ENCODE measurements around the gene TMEM242. TPM values are rescaled to one million over a fixed set of nuclear protein-coding genes. Genes with fewer than 3 reads are reported as not detected.

The TMEM242 gene
- total RNA-seq, 1 experiment from 2014 or later = 8.7 TPM

DNA sequence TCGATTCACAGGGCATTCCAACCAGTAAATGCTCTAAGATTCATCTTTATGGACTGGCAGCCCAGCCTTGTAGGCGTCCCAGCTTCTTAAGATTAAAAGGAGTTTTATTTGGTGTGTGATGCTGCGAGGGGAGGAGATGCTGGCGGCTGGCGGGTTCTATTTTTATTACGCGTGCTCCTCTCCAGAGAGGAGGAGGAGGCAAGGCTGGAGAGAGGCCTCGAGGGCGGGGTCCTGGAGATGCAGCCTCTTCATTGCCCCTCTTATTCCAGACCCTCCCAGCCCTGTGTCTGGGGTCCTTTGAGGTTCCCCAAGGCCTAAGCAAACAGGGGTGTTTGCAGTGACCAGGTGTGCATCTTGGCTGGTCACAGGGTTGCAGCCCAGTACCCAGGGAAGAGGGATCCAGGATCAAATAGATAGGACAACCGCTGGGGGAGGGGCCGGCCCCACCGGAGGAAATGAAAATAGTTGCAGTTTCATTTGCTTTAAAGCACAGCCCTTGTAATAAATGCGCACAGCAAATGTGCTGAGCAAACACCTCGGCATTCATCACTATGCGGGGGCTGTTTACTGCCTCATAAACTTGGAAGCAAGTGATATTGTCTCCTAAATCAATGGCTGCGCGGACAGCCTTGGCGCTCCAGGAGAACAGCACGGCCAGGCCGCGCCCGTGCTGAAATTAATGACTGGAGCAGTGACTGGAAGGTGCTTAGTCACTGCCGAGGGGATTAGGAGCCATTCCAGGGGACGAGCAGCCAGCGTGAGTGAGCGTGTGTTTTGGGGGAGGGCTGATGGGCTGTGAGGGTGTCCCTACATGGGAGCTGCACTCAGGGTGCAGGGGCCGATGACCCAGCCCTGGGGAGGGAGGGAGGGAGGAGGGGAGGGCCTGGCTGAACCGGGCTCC is 83.0 kb downstream of the TMEM242 start:
- Mint-ChIP-seq H3K4me1 (peaks cover 24% of the 10 kb centered on the region), H3K36me3 (no peaks in the 10 kb centered on the region), H3K9me3 (peaks cover 10% of the 10 kb centered on the region), H3K4me3 (no peak overlapping the region), H3K27me3 (ENCODE audit: low read depth) (peaks cover 18% of the 10 kb centered on the region), H3K27ac (no peak overlapping the region)
- DNase-seq (ENCODE audit: low spot score) = no peak
- CTCF ChIA-PET = no interaction called here
- POLR2A ChIA-PET = no interaction called here
- no peak for TF ChIP-seq ATF1 (CRISPR knock-in tag; IDR thresholded peaks at IDR 0.05)
- TF ChIP-seq, protein P1, sequence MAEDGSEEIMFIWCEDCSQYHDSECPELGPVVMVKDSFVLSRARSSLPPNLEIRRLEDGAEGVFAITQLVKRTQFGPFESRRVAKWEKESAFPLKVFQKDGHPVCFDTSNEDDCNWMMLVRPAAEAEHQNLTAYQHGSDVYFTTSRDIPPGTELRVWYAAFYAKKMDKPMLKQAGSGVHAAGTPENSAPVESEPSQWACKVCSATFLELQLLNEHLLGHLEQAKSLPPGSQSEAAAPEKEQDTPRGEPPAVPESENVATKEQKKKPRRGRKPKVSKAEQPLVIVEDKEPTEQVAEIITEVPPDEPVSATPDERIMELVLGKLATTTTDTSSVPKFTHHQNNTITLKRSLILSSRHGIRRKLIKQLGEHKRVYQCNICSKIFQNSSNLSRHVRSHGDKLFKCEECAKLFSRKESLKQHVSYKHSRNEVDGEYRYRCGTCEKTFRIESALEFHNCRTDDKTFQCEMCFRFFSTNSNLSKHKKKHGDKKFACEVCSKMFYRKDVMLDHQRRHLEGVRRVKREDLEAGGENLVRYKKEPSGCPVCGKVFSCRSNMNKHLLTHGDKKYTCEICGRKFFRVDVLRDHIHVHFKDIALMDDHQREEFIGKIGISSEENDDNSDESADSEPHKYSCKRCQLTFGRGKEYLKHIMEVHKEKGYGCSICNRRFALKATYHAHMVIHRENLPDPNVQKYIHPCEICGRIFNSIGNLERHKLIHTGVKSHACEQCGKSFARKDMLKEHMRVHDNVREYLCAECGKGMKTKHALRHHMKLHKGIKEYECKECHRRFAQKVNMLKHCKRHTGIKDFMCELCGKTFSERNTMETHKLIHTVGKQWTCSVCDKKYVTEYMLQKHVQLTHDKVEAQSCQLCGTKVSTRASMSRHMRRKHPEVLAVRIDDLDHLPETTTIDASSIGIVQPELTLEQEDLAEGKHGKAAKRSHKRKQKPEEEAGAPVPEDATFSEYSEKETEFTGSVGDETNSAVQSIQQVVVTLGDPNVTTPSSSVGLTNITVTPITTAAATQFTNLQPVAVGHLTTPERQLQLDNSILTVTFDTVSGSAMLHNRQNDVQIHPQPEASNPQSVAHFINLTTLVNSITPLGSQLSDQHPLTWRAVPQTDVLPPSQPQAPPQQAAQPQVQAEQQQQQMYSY (CRISPR knock-in tag; IDR thresholded peaks at IDR 0.05) = 0 out of 2 replicates have a peak, but pooled peaks have one; percentile 16
- ATAC-seq = no peak

DNA sequence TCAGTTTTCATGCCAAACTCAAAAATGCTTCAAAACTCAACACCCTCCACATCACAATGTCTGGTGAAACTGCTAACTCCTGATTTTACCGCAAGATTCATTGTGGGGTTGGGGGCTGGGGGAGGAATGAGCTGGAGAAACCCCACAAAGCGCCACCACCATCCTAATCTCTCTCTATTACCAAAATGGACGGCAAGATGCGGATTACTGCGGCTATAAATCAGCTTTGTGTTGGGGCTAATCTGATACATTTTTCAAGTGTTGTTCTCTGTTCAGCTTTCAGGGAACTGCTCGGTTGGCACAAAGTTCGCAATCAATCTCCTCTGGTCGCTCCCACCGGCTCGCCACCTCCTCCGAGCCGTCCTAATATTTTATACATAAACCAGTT is 83.7 kb downstream of the TMEM242 start:
- ATAC-seq (no peak), DNase-seq (ENCODE audit: low spot score) (no peak)
- CTCF ChIA-PET = no interaction called here
- H3K4me3 Mint-ChIP-seq = no peak overlapping the region
- peaks cover 10% of the 10 kb centered on the region for H3K9me3 Mint-ChIP-seq
- H3K27ac Mint-ChIP-seq = no peak overlapping the region
- H3K4me1 Mint-ChIP-seq = peaks cover 27% of the 10 kb centered on the region
- H3K27me3 Mint-ChIP-seq (ENCODE audit: low read depth) = peaks cover 24% of the 10 kb centered on the region
- POLR2A ChIA-PET = no interaction called here
- H3K36me3 Mint-ChIP-seq = no peaks in the 10 kb centered on the region
- TF ChIP-seq, protein P2, sequence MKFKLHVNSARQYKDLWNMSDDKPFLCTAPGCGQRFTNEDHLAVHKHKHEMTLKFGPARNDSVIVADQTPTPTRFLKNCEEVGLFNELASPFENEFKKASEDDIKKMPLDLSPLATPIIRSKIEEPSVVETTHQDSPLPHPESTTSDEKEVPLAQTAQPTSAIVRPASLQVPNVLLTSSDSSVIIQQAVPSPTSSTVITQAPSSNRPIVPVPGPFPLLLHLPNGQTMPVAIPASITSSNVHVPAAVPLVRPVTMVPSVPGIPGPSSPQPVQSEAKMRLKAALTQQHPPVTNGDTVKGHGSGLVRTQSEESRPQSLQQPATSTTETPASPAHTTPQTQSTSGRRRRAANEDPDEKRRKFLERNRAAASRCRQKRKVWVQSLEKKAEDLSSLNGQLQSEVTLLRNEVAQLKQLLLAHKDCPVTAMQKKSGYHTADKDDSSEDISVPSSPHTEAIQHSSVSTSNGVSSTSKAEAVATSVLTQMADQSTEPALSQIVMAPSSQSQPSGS (CRISPR knock-in tag; IDR thresholded peaks at IDR 0.05; ENCODE audit: borderline replicate concordance, low read depth) = no peak
- TF ChIP-seq KAT7 (CRISPR knock-in tag; IDR thresholded peaks at IDR 0.05; ENCODE audit: borderline replicate concordance) = no peak
- no peak for TF ChIP-seq NFATC4 (CRISPR knock-in tag; IDR thresholded peaks at IDR 0.05)
- TF ChIP-seq ZBTB21 (CRISPR knock-in tag; IDR thresholded peaks at IDR 0.05; ENCODE audit: borderline replicate concordance) = no peak
- no peak for TF ChIP-seq RELA (CRISPR knock-in tag; IDR thresholded peaks at IDR 0.05; ENCODE audit: borderline replicate concordance)
- TF ChIP-seq, protein P3, sequence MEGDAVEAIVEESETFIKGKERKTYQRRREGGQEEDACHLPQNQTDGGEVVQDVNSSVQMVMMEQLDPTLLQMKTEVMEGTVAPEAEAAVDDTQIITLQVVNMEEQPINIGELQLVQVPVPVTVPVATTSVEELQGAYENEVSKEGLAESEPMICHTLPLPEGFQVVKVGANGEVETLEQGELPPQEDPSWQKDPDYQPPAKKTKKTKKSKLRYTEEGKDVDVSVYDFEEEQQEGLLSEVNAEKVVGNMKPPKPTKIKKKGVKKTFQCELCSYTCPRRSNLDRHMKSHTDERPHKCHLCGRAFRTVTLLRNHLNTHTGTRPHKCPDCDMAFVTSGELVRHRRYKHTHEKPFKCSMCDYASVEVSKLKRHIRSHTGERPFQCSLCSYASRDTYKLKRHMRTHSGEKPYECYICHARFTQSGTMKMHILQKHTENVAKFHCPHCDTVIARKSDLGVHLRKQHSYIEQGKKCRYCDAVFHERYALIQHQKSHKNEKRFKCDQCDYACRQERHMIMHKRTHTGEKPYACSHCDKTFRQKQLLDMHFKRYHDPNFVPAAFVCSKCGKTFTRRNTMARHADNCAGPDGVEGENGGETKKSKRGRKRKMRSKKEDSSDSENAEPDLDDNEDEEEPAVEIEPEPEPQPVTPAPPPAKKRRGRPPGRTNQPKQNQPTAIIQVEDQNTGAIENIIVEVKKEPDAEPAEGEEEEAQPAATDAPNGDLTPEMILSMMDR (IDR thresholded peaks at IDR 0.05) = no peak
- TF ChIP-seq, protein P4, sequence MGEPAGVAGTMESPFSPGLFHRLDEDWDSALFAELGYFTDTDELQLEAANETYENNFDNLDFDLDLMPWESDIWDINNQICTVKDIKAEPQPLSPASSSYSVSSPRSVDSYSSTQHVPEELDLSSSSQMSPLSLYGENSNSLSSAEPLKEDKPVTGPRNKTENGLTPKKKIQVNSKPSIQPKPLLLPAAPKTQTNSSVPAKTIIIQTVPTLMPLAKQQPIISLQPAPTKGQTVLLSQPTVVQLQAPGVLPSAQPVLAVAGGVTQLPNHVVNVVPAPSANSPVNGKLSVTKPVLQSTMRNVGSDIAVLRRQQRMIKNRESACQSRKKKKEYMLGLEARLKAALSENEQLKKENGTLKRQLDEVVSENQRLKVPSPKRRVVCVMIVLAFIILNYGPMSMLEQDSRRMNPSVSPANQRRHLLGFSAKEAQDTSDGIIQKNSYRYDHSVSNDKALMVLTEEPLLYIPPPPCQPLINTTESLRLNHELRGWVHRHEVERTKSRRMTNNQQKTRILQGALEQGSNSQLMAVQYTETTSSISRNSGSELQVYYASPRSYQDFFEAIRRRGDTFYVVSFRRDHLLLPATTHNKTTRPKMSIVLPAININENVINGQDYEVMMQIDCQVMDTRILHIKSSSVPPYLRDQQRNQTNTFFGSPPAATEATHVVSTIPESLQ (CRISPR knock-in tag; IDR thresholded peaks at IDR 0.05) = no peak
- TF ChIP-seq, protein P5, sequence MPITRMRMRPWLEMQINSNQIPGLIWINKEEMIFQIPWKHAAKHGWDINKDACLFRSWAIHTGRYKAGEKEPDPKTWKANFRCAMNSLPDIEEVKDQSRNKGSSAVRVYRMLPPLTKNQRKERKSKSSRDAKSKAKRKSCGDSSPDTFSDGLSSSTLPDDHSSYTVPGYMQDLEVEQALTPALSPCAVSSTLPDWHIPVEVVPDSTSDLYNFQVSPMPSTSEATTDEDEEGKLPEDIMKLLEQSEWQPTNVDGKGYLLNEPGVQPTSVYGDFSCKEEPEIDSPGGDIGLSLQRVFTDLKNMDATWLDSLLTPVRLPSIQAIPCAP (CRISPR knock-in tag; IDR thresholded peaks at IDR 0.05) = no peak
- TF ChIP-seq, protein P6, sequence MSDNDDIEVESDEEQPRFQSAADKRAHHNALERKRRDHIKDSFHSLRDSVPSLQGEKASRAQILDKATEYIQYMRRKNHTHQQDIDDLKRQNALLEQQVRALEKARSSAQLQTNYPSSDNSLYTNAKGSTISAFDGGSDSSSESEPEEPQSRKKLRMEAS (CRISPR knock-in tag; IDR thresholded peaks at IDR 0.05) = no peak
- TF ChIP-seq, protein P7, sequence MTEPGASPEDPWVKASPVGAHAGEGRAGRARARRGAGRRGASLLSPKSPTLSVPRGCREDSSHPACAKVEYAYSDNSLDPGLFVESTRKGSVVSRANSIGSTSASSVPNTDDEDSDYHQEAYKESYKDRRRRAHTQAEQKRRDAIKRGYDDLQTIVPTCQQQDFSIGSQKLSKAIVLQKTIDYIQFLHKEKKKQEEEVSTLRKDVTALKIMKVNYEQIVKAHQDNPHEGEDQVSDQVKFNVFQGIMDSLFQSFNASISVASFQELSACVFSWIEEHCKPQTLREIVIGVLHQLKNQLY (CRISPR knock-in tag; IDR thresholded peaks at IDR 0.05) = no peak
- TF ChIP-seq, protein P8, sequence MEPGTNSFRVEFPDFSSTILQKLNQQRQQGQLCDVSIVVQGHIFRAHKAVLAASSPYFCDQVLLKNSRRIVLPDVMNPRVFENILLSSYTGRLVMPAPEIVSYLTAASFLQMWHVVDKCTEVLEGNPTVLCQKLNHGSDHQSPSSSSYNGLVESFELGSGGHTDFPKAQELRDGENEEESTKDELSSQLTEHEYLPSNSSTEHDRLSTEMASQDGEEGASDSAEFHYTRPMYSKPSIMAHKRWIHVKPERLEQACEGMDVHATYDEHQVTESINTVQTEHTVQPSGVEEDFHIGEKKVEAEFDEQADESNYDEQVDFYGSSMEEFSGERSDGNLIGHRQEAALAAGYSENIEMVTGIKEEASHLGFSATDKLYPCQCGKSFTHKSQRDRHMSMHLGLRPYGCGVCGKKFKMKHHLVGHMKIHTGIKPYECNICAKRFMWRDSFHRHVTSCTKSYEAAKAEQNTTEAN (CRISPR knock-in tag; IDR thresholded peaks at IDR 0.05) = no peak
- no peak for TF ChIP-seq ZNF219 (CRISPR knock-in tag; IDR thresholded peaks at IDR 0.05; ENCODE audit: borderline replicate concordance)
- no peak for TF ChIP-seq MYBL2 (CRISPR knock-in tag; IDR thresholded peaks at IDR 0.05)
- TF ChIP-seq NFE2L1 (CRISPR knock-in tag; IDR thresholded peaks at IDR 0.05) = no peak
- no peak for TF ChIP-seq HMGA2 (CRISPR knock-in tag; IDR thresholded peaks at IDR 0.05)
